ENCODE data around the gene NOXRED1. TPM values are rescaled to one million over a fixed set of nuclear protein-coding genes. Genes with fewer than 3 reads are reported as not detected.

NOXRED1 gene
- total RNA-seq, 3 donors from 2014 or later, result 0.48 to 1.3 TPM; not detected in 1

- Histone ChIP-seq H3K4me1 (no peaks in the 10 kb centered on the region), H3K27ac (no peak overlapping the region), H3K36me3 (no peaks in the 10 kb centered on the region), H3K4me3 (no peak overlapping the region), H3K9me3 (no peaks in the 10 kb centered on the region), H3K27me3 (no peaks in the 10 kb centered on the region)
- intact Hi-C loops (cut with DNase I; ENCODE audit: low total_unique reads), result no loop called here
- TF ChIP-seq CTCF (IDR thresholded peaks at IDR 0.05) (no peak), POLR2A (IDR thresholded peaks at IDR 0.05) (no peak), POLR2AphosphoS5 (IDR thresholded peaks at IDR 0.05) (no peak)
- DNase-seq (ENCODE audit: low spot score in 2 of 2), result no peak
Measured at GRCh38 chr14:77344377-77344996, 78.8 kb downstream of the NOXRED1 start.

Other genes starting within 250 kb of the NOXRED1 start
- gene TMEM63C, start 241.7 kb downstream of the NOXRED1 start, total RNA-seq, result 1 to 10 TPM in 2 of 3 donors, under 1 TPM in 1; 0.16 to 8.0 (median 3.9) TPM
- gene NGB, start 152.3 kb downstream of the NOXRED1 start, total RNA-seq, result not detected
- gene POMT2, start 102.6 kb downstream of the NOXRED1 start, total RNA-seq, result 10 to 100 TPM; 16.8 to 30.3 (median 25.2) TPM
- gene GSTZ1, start 102.5 kb downstream of the NOXRED1 start, total RNA-seq, result 10 to 100 TPM; 24.3 to 42.2 (median 32.6) TPM
- 10 to 100 TPM in 2 of 3 donors, 1 to 10 TPM in 1; 9.4 to 16.0 (median 14.4) TPM for gene TMED8, start 46.4 kb downstream of the NOXRED1 start, total RNA-seq
- gene SAMD15, start 46.1 kb downstream of the NOXRED1 start, total RNA-seq, result 1 to 10 TPM in 2 of 3 donors, under 1 TPM in 1; 0.32 to 4.2 (median 2.0) TPM
- gene VIPAS39, start 34.1 kb upstream of the NOXRED1 start, total RNA-seq, result 10 to 100 TPM; 14.7 to 25.9 (median 19.2) TPM
- 100 to 1,000 TPM in 2 of 3 donors, 10 to 100 TPM in 1; 81.0 to 121 (median 110) TPM for gene AHSA1, start 34.6 kb upstream of the NOXRED1 start, total RNA-seq
- gene ISM2, start 75.3 kb upstream of the NOXRED1 start, total RNA-seq, result under 1 TPM in 2 of 3 donors, not detected in 1; 0.32 to 0.59 TPM
- 10 to 100 TPM; 31.2 to 47.2 (median 42.6) TPM for gene SPTLC2, start 193.1 kb upstream of the NOXRED1 start, total RNA-seq

Data from breast epithelium (tissue), 4 donors.